ENCODE results near the gene PSG6.
"Not testable (repeated sequence)": the region's sequence is repeated elsewhere in the genome, so short reads cannot be mapped to it uniquely, and the experiment has no call there.

The PSG6 gene

DNA sequence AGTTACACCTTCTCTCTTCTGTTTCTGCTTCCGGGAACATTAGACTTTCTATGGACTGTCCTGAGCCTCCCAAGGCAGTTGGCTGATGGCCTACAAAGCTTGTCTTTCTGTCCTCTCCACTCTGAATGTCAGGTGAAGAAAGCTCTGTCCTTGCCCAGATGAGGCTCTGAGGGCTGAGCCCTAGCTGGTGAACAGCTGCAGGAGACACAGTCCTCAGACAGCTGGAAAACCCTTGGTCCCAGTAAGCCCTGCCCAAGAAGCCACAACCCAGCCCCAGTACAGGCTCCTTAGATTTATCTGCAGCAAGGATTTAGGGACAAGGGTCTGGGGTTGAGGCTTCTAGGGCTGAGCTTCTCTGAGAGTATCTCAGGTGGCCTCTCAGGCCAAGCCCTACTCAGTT is 64.5 kb downstream of the PSG6 start:
- H3K4me1 ChIP-seq (ENCODE audit: control insufficient read depth, insufficient read depth, low read length); H3K36me3 ChIP-seq (ENCODE audit: control insufficient read depth in 2 of 2, insufficient read depth in 1 of 2, low read length in 2 of 2); H3K27ac ChIP-seq (ENCODE audit: extremely low read depth, low read depth, low read length); H3K4me3 ChIP-seq (ENCODE audit: low read depth, low read length); H3K9me3 ChIP-seq (ENCODE audit: control insufficient read depth, insufficient read depth, low read depth, low read length); POLR2A ChIA-PET: not testable (repeated sequence)
- CTCF ChIA-PET = interaction anchor here (1.6 kb wide), 1 partner anchor 32 kb away, joined by 5 read pairs; no protein-coding TSS in a partner anchor

DNA sequence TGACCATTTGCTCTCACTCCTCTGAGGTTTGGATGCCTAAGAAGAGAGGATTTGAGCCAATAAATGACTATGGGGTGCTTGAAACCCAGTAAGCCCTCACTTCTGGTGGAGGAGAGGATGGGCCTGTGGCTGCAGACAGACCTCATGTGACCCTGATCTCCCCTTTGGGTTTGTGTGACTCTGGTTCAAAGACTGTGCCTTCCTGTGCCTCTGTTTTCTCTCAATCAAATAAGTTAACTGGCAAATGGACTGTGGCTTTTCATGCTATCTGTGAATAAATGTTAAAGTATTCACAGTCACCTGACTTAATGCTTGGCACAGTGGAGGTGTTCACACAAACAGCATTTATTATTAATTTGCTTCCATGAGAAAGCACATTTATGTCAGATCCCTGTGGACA is 64.9 kb downstream of the PSG6 start:
- not testable (repeated sequence) for H3K27ac ChIP-seq (ENCODE audit: extremely low read depth, low read depth, low read length)

More for the DNA sequence above, 64.9 kb downstream of the PSG6 start:
- CTCF ChIA-PET = interaction anchor here (0.6 to 1.6 kb wide), 3 partner anchors 32 to 299 kb away, joined by 3 to 5 read pairs (median 4); no protein-coding TSS in a partner anchor
- H3K36me3 ChIP-seq (ENCODE audit: control insufficient read depth in 2 of 2, insufficient read depth in 1 of 2, low read length in 2 of 2); H3K9me3 ChIP-seq (ENCODE audit: control insufficient read depth, insufficient read depth, low read depth, low read length); H3K4me1 ChIP-seq (ENCODE audit: control insufficient read depth, insufficient read depth, low read length); POLR2A ChIA-PET; H3K4me3 ChIP-seq (ENCODE audit: low read depth, low read length): not testable (repeated sequence)
